Retinal pigment epithelial cell (primary cell): ENCODE results near the gene PPP1R14C.

Source experiments
- DNase-seq: peaks from one replicate; pipeline ENCODE4 v3.0.0-alpha.2; 2010; ENCODE audit warnings: low read depth
- H3K4me3 ChIP-seq: 2 replicates; pipeline ENCODE4 v1.5.1; 2011; ENCODE audit warnings: mild to moderate bottlenecking, low read length, control low read depth, moderate library complexity
- TF ChIP-seq, protein P1 (sequence below): conservative IDR thresholded peaks from 2 replicates; pipeline ENCODE4 v1.5.1; 2011; ENCODE audit warnings: low read depth, low read length, control low read depth, inconsistent platforms

Gene PPP1R14C

GRCh38 chr6:150102750-150103270 is 40.0 kb upstream of the PPP1R14C start:
- TF ChIP-seq, protein P1, sequence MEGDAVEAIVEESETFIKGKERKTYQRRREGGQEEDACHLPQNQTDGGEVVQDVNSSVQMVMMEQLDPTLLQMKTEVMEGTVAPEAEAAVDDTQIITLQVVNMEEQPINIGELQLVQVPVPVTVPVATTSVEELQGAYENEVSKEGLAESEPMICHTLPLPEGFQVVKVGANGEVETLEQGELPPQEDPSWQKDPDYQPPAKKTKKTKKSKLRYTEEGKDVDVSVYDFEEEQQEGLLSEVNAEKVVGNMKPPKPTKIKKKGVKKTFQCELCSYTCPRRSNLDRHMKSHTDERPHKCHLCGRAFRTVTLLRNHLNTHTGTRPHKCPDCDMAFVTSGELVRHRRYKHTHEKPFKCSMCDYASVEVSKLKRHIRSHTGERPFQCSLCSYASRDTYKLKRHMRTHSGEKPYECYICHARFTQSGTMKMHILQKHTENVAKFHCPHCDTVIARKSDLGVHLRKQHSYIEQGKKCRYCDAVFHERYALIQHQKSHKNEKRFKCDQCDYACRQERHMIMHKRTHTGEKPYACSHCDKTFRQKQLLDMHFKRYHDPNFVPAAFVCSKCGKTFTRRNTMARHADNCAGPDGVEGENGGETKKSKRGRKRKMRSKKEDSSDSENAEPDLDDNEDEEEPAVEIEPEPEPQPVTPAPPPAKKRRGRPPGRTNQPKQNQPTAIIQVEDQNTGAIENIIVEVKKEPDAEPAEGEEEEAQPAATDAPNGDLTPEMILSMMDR: no peak
- no peak overlapping the region for H3K4me3 ChIP-seq
- no peak for DNase-seq

DNA sequence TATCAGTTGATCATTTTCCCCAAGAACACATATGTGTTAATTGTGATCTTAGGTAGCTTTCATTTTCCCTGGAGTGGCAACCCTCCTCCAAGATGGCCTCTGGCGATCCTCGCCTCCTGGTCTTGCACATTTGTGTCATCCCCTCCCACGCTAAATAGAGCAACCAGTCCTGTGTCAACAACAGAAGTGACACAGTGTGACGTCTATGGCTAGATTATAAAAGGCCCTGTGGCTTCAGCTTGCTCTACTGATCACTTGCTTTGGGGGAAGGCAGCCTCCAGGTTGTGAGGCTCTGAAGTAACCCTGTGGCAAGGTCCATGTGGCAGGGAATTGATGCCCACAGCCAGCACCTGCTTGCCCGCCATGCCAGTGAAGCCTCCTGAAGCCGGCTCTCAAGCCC is 30.6 kb upstream of the PPP1R14C start:
- no peak overlapping the region for H3K4me3 ChIP-seq
- TF ChIP-seq, protein P1: no peak
- DNase-seq: no peak

DNA sequence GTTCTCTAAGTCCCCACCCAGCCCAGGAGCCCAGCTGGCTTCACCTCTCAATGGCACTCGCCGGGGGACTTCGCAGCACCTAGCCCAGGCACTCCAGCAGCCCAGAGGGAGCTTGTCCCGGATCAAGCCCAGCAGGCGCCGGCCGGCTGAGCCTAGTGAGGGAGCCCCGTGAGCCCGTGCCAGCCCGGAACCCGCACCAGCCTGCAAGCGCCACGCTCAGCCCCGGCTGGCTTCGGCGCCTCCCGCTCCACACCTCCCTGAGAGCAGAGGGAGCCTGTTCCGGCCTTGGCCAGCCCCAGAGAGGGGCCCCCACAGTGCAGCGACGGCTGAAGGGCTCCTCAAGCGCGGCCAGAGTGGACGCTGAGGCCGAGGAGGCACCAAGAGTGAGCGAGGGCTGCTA is 27.1 kb upstream of the PPP1R14C start:
- TF ChIP-seq, protein P1: no peak
- H3K4me3 ChIP-seq: no peak overlapping the region
- DNase-seq: no peak

DNA sequence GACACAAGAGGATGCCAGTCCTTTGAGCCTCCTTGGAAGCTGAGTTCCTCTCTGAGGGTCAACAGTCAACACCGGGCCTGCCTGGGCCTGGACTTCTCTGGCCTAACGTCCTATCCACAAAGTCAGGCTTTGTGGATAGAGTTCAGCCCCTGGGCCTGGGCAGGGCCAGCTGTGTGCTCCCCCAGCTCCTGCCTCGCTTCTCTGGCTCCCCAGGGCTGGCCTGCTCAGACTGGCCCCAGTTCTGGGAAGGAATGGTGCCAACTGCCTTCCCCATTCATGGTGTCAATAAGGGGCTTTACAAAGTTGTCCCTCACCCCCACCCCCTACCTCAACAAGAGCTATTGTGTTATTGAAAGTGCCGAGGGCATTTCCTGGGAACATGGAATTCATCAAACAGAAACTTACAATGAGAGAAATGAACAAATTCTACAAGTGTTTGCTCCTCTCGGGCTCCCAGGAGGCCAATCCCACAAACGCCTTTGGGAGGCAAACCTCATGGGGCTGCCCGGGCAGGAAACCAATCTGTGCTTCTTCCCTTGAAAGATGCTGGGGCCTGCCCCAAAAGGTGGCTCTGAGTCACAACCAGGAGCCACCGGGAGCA is 26.5 kb upstream of the PPP1R14C start:
- TF ChIP-seq, protein P1: no peak
- H3K4me3 ChIP-seq: no peak overlapping the region
- no peak for DNase-seq

- no peak for DNase-seq
- no peak overlapping the region for H3K4me3 ChIP-seq
- TF ChIP-seq, protein P1: no peak
These were observed 24.6 kb upstream of the PPP1R14C start for GRCh38 chr6:150118203-150118602.

DNA sequence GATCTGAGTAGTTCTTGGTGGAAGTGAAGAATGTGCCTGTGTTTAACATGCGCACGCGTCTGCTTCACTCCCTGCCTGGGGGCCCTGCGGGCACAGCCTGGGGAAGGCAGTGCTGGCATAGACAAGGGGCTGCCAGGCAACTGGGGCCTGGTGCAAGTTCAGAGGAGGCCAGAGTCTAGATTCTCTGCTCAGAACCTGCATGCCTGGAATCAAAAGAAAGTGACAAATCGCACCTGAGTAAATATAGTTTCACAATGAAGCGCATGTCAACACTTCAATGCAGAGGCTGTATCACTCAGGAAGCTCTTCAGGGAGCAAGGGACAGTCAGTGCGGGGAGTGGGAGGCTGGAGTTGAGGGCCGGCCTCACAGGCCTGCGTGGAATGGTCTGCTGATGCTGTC is 24.2 kb upstream of the PPP1R14C start:
- no peak for DNase-seq
- no peak overlapping the region for H3K4me3 ChIP-seq
- TF ChIP-seq, protein P1: no peak

DNA sequence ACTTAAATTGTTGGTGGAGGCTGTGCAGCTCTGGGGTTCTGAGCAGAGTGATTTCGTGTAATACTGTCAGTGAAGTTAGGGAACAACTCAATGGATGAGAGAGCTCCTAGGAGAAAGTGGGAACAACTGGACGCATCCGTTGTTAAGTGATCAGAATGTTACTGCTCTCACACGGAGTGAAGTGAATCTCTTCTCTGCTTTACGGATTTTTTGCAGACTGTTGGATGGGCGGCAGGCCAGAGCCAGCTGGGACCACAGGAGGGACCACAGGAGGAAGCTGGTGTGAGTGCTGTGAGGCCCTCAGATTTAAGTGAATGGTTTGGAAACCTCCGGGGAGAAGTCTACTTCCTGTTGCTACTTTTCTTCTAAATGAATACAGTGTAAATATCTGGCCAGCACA is 23.7 kb upstream of the PPP1R14C start:
- no peak overlapping the region for H3K4me3 ChIP-seq
- TF ChIP-seq, protein P1: no peak
- no peak for DNase-seq
